Measurements from ENCODE around the gene CRTAC1. TPM values are rescaled to one million over a fixed set of nuclear protein-coding genes. Genes with fewer than 3 reads are reported as not detected.
A peak's percentile ranks its signal among the peaks of the same experiment; 100 is the strongest.

CRTAC1 gene
- polyA plus RNA-seq, 1 donor = 24.7 TPM

GRCh38 chr10:97896756-97897358 is 133.6 kb downstream of the CRTAC1 start:
- no peak for DNase-seq

GRCh38 chr10:97895915-97896314 is 134.5 kb downstream of the CRTAC1 start:
- no peak for DNase-seq

GRCh38 chr10:97895084-97895483 is 135.3 kb downstream of the CRTAC1 start:
- DNase-seq = no peak

- no peak for DNase-seq
Measured at GRCh38 chr10:97894092-97894491, 136.3 kb downstream of the CRTAC1 start.

- no peak for DNase-seq
Measured at GRCh38 chr10:97892939-97893338, 137.5 kb downstream of the CRTAC1 start.

GRCh38 chr10:97892506-97892905 is 137.9 kb downstream of the CRTAC1 start:
- DNase-seq = no peak

- no peak for DNase-seq
Measured at GRCh38 chr10:97891497-97892167, 138.8 kb downstream of the CRTAC1 start.

- DNase-seq = peak; percentile 54
Measured at GRCh38 chr10:97889461-97890265, 140.8 kb downstream of the CRTAC1 start.

- DNase-seq = peak; percentile 28
Measured at GRCh38 chr10:97888641-97889262, 141.7 kb downstream of the CRTAC1 start.

GRCh38 chr10:97888134-97888533 is 142.3 kb downstream of the CRTAC1 start:
- no peak for DNase-seq

- DNase-seq = no peak
Measured at GRCh38 chr10:97887399-97887798, 143.0 kb downstream of the CRTAC1 start.

GRCh38 chr10:97886286-97886685 is 144.1 kb downstream of the CRTAC1 start:
- no peak for DNase-seq

GRCh38 chr10:97883092-97883485 is 147.3 kb downstream of the CRTAC1 start:
- no peak for DNase-seq

- no peak for DNase-seq
Measured at GRCh38 chr10:97882142-97883091, 148.0 kb downstream of the CRTAC1 start.

GRCh38 chr10:97880109-97880508 is 150.3 kb downstream of the CRTAC1 start:
- DNase-seq = no peak

- DNase-seq = no peak
Measured at GRCh38 chr10:97879241-97879640, 151.2 kb downstream of the CRTAC1 start.

GRCh38 chr10:97876402-97876801 is 154.0 kb downstream of the CRTAC1 start:
- DNase-seq = no peak

GRCh38 chr10:97875391-97875790 is 155.0 kb downstream of the CRTAC1 start:
- DNase-seq = no peak

GRCh38 chr10:97874332-97874731 is 156.1 kb downstream of the CRTAC1 start:
- no peak for DNase-seq

GRCh38 chr10:97873569-97873968 is 156.9 kb downstream of the CRTAC1 start:
- DNase-seq = no peak

- no peak for DNase-seq
Measured at GRCh38 chr10:97870990-97871389, 159.4 kb downstream of the CRTAC1 start.
